Measurements from ENCODE around the gene AP2A1. TPM values are rescaled to one million over a fixed set of nuclear protein-coding genes. Genes with fewer than 3 reads are reported as not detected.

The AP2A1 gene
- total and polyA plus RNA-seq, 10 of the 15 experiments (the other 5 are each of a cell fraction or from before 2014, with no cell fraction given), result 0.68 to 78.8 (median 33.8) TPM

GRCh38 chr19:49786376-49786820, 19.6 kb downstream of the AP2A1 start:
- POLR2A ChIA-PET, result no interaction called here
- H3K9me3 ChIP-seq (replicated peaks; ENCODE audit: control insufficient read depth, insufficient read depth, low read length), result no peaks in the 10 kb centered on the region; the same call in 2 of the 3 replicates
- ATAC-seq (no peak), FAIRE-seq (no peak), DNase-seq (ENCODE audit: low read depth, low spot score) (no peak)
- intact Hi-C loops (cut with micrococcal nuclease; ENCODE audit: unreplicated experiment) (no loop called here), in situ Hi-C loops (cut with MboI) (no loop called here)
- H3K27me3 ChIP-seq (replicated peaks in 1 of 2; ENCODE audit: control insufficient read depth in 2 of 2, insufficient read depth in 2 of 2, low read length in 1 of 2), result no peaks in the 10 kb centered on the region
- H4K20me1 ChIP-seq (ENCODE audit: control insufficient read depth, insufficient read depth), result no peaks in the 10 kb centered on the region
- RAD21 ChIA-PET (ENCODE audit: unreplicated experiment), result interaction anchor here (0.6 kb wide), 1 partner anchor 248 kb away, joined by 3 read pairs; no protein-coding TSS in a partner anchor
- H3K4me2 ChIP-seq (ENCODE audit: control insufficient read depth, insufficient read depth), result no peak overlapping the region
- TF ChIP-seq, protein P1, sequence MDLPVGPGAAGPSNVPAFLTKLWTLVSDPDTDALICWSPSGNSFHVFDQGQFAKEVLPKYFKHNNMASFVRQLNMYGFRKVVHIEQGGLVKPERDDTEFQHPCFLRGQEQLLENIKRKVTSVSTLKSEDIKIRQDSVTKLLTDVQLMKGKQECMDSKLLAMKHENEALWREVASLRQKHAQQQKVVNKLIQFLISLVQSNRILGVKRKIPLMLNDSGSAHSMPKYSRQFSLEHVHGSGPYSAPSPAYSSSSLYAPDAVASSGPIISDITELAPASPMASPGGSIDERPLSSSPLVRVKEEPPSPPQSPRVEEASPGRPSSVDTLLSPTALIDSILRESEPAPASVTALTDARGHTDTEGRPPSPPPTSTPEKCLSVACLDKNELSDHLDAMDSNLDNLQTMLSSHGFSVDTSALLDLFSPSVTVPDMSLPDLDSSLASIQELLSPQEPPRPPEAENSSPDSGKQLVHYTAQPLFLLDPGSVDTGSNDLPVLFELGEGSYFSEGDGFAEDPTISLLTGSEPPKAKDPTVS (IDR thresholded peaks at IDR 0.05; ENCODE audit: low read depth, low read length), result no peak
- TF ChIP-seq, protein P2, sequence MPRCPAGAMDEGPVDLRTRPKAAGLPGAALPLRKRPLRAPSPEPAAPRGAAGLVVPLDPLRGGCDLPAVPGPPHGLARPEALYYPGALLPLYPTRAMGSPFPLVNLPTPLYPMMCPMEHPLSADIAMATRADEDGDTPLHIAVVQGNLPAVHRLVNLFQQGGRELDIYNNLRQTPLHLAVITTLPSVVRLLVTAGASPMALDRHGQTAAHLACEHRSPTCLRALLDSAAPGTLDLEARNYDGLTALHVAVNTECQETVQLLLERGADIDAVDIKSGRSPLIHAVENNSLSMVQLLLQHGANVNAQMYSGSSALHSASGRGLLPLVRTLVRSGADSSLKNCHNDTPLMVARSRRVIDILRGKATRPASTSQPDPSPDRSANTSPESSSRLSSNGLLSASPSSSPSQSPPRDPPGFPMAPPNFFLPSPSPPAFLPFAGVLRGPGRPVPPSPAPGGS (IDR thresholded peaks at IDR 0.05; ENCODE audit: borderline replicate concordance, insufficient read depth, low read depth, low read length, poor library complexity, severe bottlenecking), result no peak
- TF ChIP-seq HDAC2 (IDR thresholded peaks at IDR 0.05), result no peak
- no peak for TF ChIP-seq YY1 (IDR thresholded peaks at IDR 0.05; ENCODE audit: low read depth, low read length)
- no peak for TF ChIP-seq ZNF592 (IDR thresholded peaks at IDR 0.05)
- no peak for TF ChIP-seq TCF7 (IDR thresholded peaks at IDR 0.05; ENCODE audit: borderline replicate concordance)
- no peak for TF ChIP-seq NKRF (conservative IDR thresholded peaks at IDR 0.05)
- TF ChIP-seq ATF7 (IDR thresholded peaks at IDR 0.05; ENCODE audit: low read depth), result no peak
- no peak for TF ChIP-seq JUNB (IDR thresholded peaks at IDR 0.05)
- TF ChIP-seq TCF12 (IDR thresholded peaks at IDR 0.05; ENCODE audit: low read depth, low read length), result no peak
- TF ChIP-seq SMARCA5 (IDR thresholded peaks at IDR 0.05), result no peak
- TF ChIP-seq KLF5 (IDR thresholded peaks at IDR 0.05; ENCODE audit: partially characterized antibody), result no peak
- 72% methylated on average over 9 of the region's 9 CpGs for WGBS (ENCODE audit: insufficient coverage, insufficient replicate concordance, low lambda C conversion rate, missing lambda C conversion rate)
- no peaks in the 10 kb centered on the region for H3K79me2 ChIP-seq (ENCODE audit: control insufficient read depth, insufficient read depth, low read length)
- BruUV-seq (replicated peaks), result no TSS peak
- no peak overlapping the region for H3K4me3 ChIP-seq
- no peak overlapping the region for H2AFZ ChIP-seq (ENCODE audit: control insufficient read depth, low read depth, low read length)
- H3K9ac ChIP-seq (ENCODE audit: control insufficient read depth, insufficient read depth, low read length), result no peak overlapping the region
- CTCF ChIA-PET, result interaction anchor here (0.6 kb wide), 1 partner anchor 147 kb away, joined by 4 read pairs; the partner anchor contains the start of gene RRAS
- peaks cover 5 to 12% of the 10 kb centered on the region in 2 experiments; a peak in 3 of 4 replicates for H3K36me3 ChIP-seq (ENCODE audit: control insufficient read depth in 2 of 2, insufficient read depth in 2 of 2, low read length in 1 of 2)
- no peak overlapping the region for H3K27ac ChIP-seq (ENCODE audit: control insufficient read depth, insufficient read depth)
- SMC1A ChIA-PET (ENCODE audit: uncharacterized antibody, unreplicated experiment), result no interaction called here
- no peaks in the 10 kb centered on the region for H3K4me1 ChIP-seq (ENCODE audit: control insufficient read depth, insufficient read depth, low read length)

Measured in GM12878 (cell line).